Transverse colon (tissue), 4 donors: ENCODE results near the gene RB1.

Experiments
- CTCF ChIP-seq, 5 experiments: fragments of 200-600 bp in 3 of 5; fragments of 450-650 bp in 2 of 5; sonication (generic) in 3 of 5; IDR thresholded peaks; 1 replicate in 2 of 5; 2 replicates in 3 of 5; pipeline ENCODE4 v1.5.1; 2016 to 2017; ENCODE audit warnings: antibody characterized with exemption in 5 of 5, inconsistent platforms in 3 of 5, mild to moderate bottlenecking in 2 of 5, moderate library complexity in 1 of 5
- POLR2AphosphoS5 ChIP-seq, 3 donors: sonication (generic); formaldehyde crosslinking; IDR thresholded peaks; one replicate each; pipeline ENCODE4 v1.6.1; 2016; ENCODE audit warnings: antibody characterized with exemption in 3 of 3

GRCh38 chr13:48266701-48267639, 36.6 kb upstream of the RB1 start:
- no peak for TF ChIP-seq CTCF (IDR thresholded peaks at IDR 0.05)
- no peak for TF ChIP-seq POLR2AphosphoS5 (IDR thresholded peaks at IDR 0.05)
